CD4-positive, alpha-beta T cell (primary cell): Measurements from ENCODE around the gene CNKSR3. TPM values are rescaled to one million over a fixed set of nuclear protein-coding genes. Genes with fewer than 3 reads are reported as not detected.

Experiments
- ATAC-seq: fragments of 200-7000 bp; cut with Tn5 transposase; one replicate; pipeline ENCODE4 v1.10.0; 2022; ENCODE audit warnings: mild to moderate bottlenecking; ENCODE audit not compliant: poor library complexity
- CTCF ChIA-PET: fragments of 350-600 bp; sonication (Branson Sonifier 250); formaldehyde crosslinking; loops from one replicate; lab custom pipeline; 2021; ENCODE audit warnings: antibody characterized with exemption, inconsistent platforms; lab: Charles Lee
- POLR2A ChIA-PET: fragments of 350-600 bp; sonication (Branson Sonifier 250); formaldehyde crosslinking; loops from one replicate; lab custom pipeline; 2021; ENCODE audit warnings: antibody characterized with exemption, inconsistent platforms; lab: Charles Lee
- DNase-seq, 14 experiments: peaks; one replicate each; pipeline ENCODE4 v3.0.0-alpha.2; 2013 to 2020; ENCODE audit warnings: mixed read lengths in 2 of 14
- H3K27ac ChIP-seq, 2 donors: one replicate each; pipeline versions ENCODE4 v1.5.1 to v1.7.0; 2013; ENCODE audit warnings: low read length in 2 of 2, low read depth in 1 of 2, mild to moderate bottlenecking in 1 of 2
- H3K27me3 ChIP-seq, 2 experiments: 1 replicate in 1 of 2; 2 replicates in 1 of 2; pipeline versions ENCODE4 v1.6.1 to v1.7.0; 2013; ENCODE audit warnings: low read length in 2 of 2, control low read depth in 1 of 2, mild to moderate bottlenecking in 1 of 2, moderate library complexity in 1 of 2; ENCODE audit not compliant: insufficient read depth in 2 of 2, control insufficient read depth in 1 of 2
- H3K36me3 ChIP-seq: one replicate; pipeline ENCODE4 v1.6.1; 2013; ENCODE audit warnings: low read length, control low read depth; ENCODE audit not compliant: insufficient read depth
- H3K4me1 ChIP-seq: one replicate; pipeline ENCODE4 v1.6.1; 2013; ENCODE audit warnings: low read length, control low read depth; ENCODE audit not compliant: insufficient read depth
- H3K4me3 ChIP-seq: one replicate; pipeline ENCODE4 v1.5.1; 2013; ENCODE audit warnings: mild to moderate bottlenecking, low read length, moderate library complexity
- H3K9me3 ChIP-seq, 2 experiments: 1 replicate in 1 of 2; 2 replicates in 1 of 2; pipeline versions ENCODE4 v1.6.1 to v1.7.0; 2013; ENCODE audit warnings: low read length in 2 of 2, mild to moderate bottlenecking in 2 of 2, control low read depth in 1 of 2, moderate library complexity in 1 of 2; ENCODE audit not compliant: control insufficient read depth in 1 of 2, insufficient read depth in 1 of 2
- H3K27ac Mint-ChIP-seq: one replicate; pipeline ENCODE4 v1.8.0; 2020; ENCODE audit warnings: mixed read lengths
- H3K27me3 Mint-ChIP-seq: one replicate; pipeline ENCODE4 v1.8.0; 2021; ENCODE audit warnings: mixed read lengths
- H3K36me3 Mint-ChIP-seq: one replicate; pipeline ENCODE4 v1.8.0; 2021; ENCODE audit warnings: low read depth, mixed read lengths
- H3K4me1 Mint-ChIP-seq: one replicate; pipeline ENCODE4 v1.8.0; 2021; ENCODE audit warnings: low read depth, mixed read lengths
- H3K4me3 Mint-ChIP-seq: one replicate; pipeline ENCODE4 v1.8.0; 2020; ENCODE audit warnings: mild to moderate bottlenecking, mixed read lengths
- H3K9me3 Mint-ChIP-seq: one replicate; pipeline ENCODE4 v1.8.0; 2020; ENCODE audit warnings: mixed read lengths
- CTCF ChIP-seq: fragments of 200-600 bp; IDR thresholded peaks from one replicate; pipeline ENCODE4 v1.8.0; 2022; ENCODE audit warnings: antibody characterized with exemption, mild to moderate bottlenecking
- intact Hi-C, 2 experiments: fragments of 100-400 bp; cut with DNase I in 1 of 2; cut with micrococcal nuclease in 1 of 2; formaldehyde crosslinking; loops; one replicate each; pipeline versions ENCODE4 v1.15.1 to v1.9.0; 2023 to 2025; cut with DNase I, micrococcal nuclease
- total RNA-seq, 174 experiments: library from RNA in 2 of 174; stranded (reverse) in 2 of 174; gene quantifications; one replicate each; pipeline ENCODE4 v1.2.3 and lab custom pipeline; 2021 to 2026

The CNKSR3 gene
- total RNA-seq, 2 experiments from 2014 or later: 0.14 TPM; not detected in 1

GRCh38 chr6:154469306-154469935, 41.1 kb downstream of the CNKSR3 start:
- no peaks in the 10 kb centered on the region for H3K36me3 Mint-ChIP-seq
- no peaks in the 10 kb centered on the region for H3K27me3 Mint-ChIP-seq
- TF ChIP-seq CTCF: no peak
- H3K27ac Mint-ChIP-seq: no peak overlapping the region
- no peaks in the 10 kb centered on the region for H3K4me1 Mint-ChIP-seq
- ATAC-seq (no peak), DNase-seq (no peak)
- Histone ChIP-seq H3K4me1 (no peaks in the 10 kb centered on the region), H3K36me3 (no peaks in the 10 kb centered on the region), H3K9me3 (no peaks in the 10 kb centered on the region), H3K27me3 (no peaks in the 10 kb centered on the region), H3K27ac (no peak overlapping the region), H3K4me3 (no peak overlapping the region)
- CTCF ChIA-PET: no interaction called here
- POLR2A ChIA-PET: no interaction called here
- intact Hi-C loops: no loop called here
- no peak overlapping the region for H3K4me3 Mint-ChIP-seq
- peaks cover 5% of the 10 kb centered on the region for H3K9me3 Mint-ChIP-seq

DNA sequence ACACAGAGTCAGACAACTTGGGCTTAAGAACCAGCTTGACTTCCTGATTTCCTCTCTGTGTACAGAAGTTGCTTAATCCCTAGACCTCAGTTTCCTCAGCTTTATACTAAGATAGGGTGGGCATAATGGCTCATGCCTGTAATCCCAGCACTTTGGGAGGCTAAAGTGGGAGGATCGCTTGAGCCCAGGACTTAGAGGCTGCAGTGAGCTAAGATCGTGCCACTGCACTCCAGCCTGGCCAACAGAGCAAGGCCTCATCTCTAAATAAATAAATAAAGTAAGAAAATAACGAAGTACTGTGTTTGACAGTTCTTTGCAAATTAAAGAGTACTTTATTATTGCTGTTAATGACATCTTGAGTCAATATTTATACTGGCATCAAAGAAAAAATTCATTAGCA, 41.7 kb downstream of the CNKSR3 start:
- DNase-seq (no peak), ATAC-seq (no peak)
- no peak overlapping the region for H3K27ac Mint-ChIP-seq
- peaks cover 5% of the 10 kb centered on the region for H3K9me3 Mint-ChIP-seq
- no peak overlapping the region for H3K27ac ChIP-seq
- H3K36me3 ChIP-seq: no peaks in the 10 kb centered on the region
- H3K4me1 Mint-ChIP-seq: no peaks in the 10 kb centered on the region
- H3K27me3 Mint-ChIP-seq: no peaks in the 10 kb centered on the region
- no peak overlapping the region for H3K4me3 ChIP-seq
- H3K4me1 ChIP-seq: no peaks in the 10 kb centered on the region
- CTCF ChIA-PET: no interaction called here
- intact Hi-C loops: no loop called here
- no peaks in the 10 kb centered on the region for H3K9me3 ChIP-seq
- no peak for TF ChIP-seq CTCF
- H3K36me3 Mint-ChIP-seq: no peaks in the 10 kb centered on the region
- no peak overlapping the region for H3K4me3 Mint-ChIP-seq
- POLR2A ChIA-PET: no interaction called here
- H3K27me3 ChIP-seq: no peaks in the 10 kb centered on the region

DNA sequence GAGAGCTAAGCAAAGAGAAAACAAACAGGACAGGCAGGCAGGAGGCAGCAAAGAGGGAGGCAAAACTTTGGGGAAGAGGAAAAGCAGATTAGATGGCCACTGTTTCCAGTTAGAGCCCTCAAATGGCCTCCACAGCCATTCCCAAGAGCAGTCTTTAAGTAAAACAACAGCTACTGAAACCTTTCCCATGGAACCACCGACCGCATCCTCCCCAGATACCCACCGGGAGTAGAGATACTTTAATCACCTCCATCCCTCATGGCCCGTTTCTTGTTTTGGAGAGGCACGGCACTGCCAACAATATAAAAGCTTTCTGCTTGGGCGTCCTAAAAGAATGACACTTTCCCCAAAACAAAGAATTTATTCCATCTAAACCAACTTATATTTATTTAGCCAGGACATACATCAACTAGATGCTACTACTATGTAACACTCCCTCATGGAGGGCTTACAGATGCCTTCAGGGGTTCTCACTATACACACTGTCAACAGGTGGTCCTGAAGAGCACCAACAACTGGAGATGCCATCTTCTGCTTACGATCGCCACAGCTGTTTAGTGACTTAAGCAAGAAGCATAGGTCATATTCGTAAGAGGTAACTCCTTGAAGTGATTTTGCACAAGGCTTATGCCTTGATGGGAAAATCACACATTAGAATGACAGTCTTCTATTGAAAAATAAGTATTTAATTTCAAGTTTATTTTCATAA, 43.4 kb downstream of the CNKSR3 start:
- intact Hi-C loops: no loop called here
- H3K4me3 ChIP-seq: no peak overlapping the region
- no peak overlapping the region for H3K27ac ChIP-seq
- no peaks in the 10 kb centered on the region for H3K4me1 Mint-ChIP-seq
- no peak overlapping the region for H3K27ac Mint-ChIP-seq
- no peak for TF ChIP-seq CTCF
- peaks cover 5% of the 10 kb centered on the region for H3K9me3 Mint-ChIP-seq
- no peaks in the 10 kb centered on the region for H3K36me3 Mint-ChIP-seq
- no peaks in the 10 kb centered on the region for H3K27me3 Mint-ChIP-seq
- no peaks in the 10 kb centered on the region for H3K4me1 ChIP-seq
- DNase-seq: no peak
- ChIA-PET POLR2A (interaction anchor here (0.7 kb wide), 1 partner anchor 91 kb away, joined by 3 read pairs; no protein-coding TSS in a partner anchor), CTCF (no interaction called here)
- no peaks in the 10 kb centered on the region for H3K27me3 ChIP-seq
- ATAC-seq: no peak
- no peaks in the 10 kb centered on the region for H3K9me3 ChIP-seq
- no peak overlapping the region for H3K4me3 Mint-ChIP-seq
- H3K36me3 ChIP-seq: no peaks in the 10 kb centered on the region
